ENCODE measurements around the gene HBP1. TPM values are rescaled to one million over a fixed set of nuclear protein-coding genes. Genes with fewer than 3 reads are reported as not detected.
A peak's percentile ranks its signal among the peaks of the same experiment; 100 is the strongest.

The HBP1 gene
- 40.0 and 51.7 TPM in 2 replicates for total RNA-seq

- Histone ChIP-seq H3K27me3 (ENCODE audit: control insufficient read depth, insufficient read depth, low read length) (no peaks in the 10 kb centered on the region), H3K36me3 (ENCODE audit: control insufficient read depth, insufficient read depth, low read length) (no peaks in the 10 kb centered on the region), H3K4me3 (ENCODE audit: low read depth, low read length) (peak within 1 kb of the TSS; percentile 97)
- peak; percentile 99 for DNase-seq (ENCODE audit: low read depth)
- TF ChIP-seq CTCF (IDR thresholded peaks at IDR 0.05; ENCODE audit: insufficient read depth, low read length, poor library complexity, severe bottlenecking) = no peak
These were observed at the start of gene HBP1 for GRCh38 chr7:107168233-107169119. Gene HBP1 (plus strand): TSS chr7:107169003. CDS start chr7:107179894, 10,891 bp downstream.

- H3K27me3 ChIP-seq (ENCODE audit: control insufficient read depth, insufficient read depth, low read length) = no peaks in the 10 kb centered on the region
- no peak overlapping the region for H3K4me3 ChIP-seq (ENCODE audit: low read depth, low read length)
- H3K36me3 ChIP-seq (ENCODE audit: control insufficient read depth, insufficient read depth, low read length) = no peaks in the 10 kb centered on the region
- no peak for TF ChIP-seq CTCF (IDR thresholded peaks at IDR 0.05; ENCODE audit: insufficient read depth, low read length, poor library complexity, severe bottlenecking)
- DNase-seq (ENCODE audit: low read depth) = no peak
These were observed 49.3 kb upstream of the HBP1 start for GRCh38 chr7:107119376-107120105.

- H3K4me3 ChIP-seq (ENCODE audit: low read depth, low read length) = no peak overlapping the region
- H3K27me3 ChIP-seq (ENCODE audit: control insufficient read depth, insufficient read depth, low read length) = no peaks in the 10 kb centered on the region
- no peaks in the 10 kb centered on the region for H3K36me3 ChIP-seq (ENCODE audit: control insufficient read depth, insufficient read depth, low read length)
- TF ChIP-seq CTCF (IDR thresholded peaks at IDR 0.05; ENCODE audit: insufficient read depth, low read length, poor library complexity, severe bottlenecking) = no peak
- no peak for DNase-seq (ENCODE audit: low read depth)
These were observed 46.3 kb upstream of the HBP1 start for GRCh38 chr7:107122486-107122911.

GRCh38 chr7:107123392-107123791, 45.4 kb upstream of the HBP1 start:
- Histone ChIP-seq H3K4me3 (ENCODE audit: low read depth, low read length) (no peak overlapping the region), H3K36me3 (ENCODE audit: control insufficient read depth, insufficient read depth, low read length) (no peaks in the 10 kb centered on the region), H3K27me3 (ENCODE audit: control insufficient read depth, insufficient read depth, low read length) (no peaks in the 10 kb centered on the region)
- TF ChIP-seq CTCF (IDR thresholded peaks at IDR 0.05; ENCODE audit: insufficient read depth, low read length, poor library complexity, severe bottlenecking) = no peak
- DNase-seq (ENCODE audit: low read depth) = no peak

- no peak for DNase-seq (ENCODE audit: low read depth)
- no peaks in the 10 kb centered on the region for H3K27me3 ChIP-seq (ENCODE audit: control insufficient read depth, insufficient read depth, low read length)
- no peak overlapping the region for H3K4me3 ChIP-seq (ENCODE audit: low read depth, low read length)
- no peak for TF ChIP-seq CTCF (IDR thresholded peaks at IDR 0.05; ENCODE audit: insufficient read depth, low read length, poor library complexity, severe bottlenecking)
- no peaks in the 10 kb centered on the region for H3K36me3 ChIP-seq (ENCODE audit: control insufficient read depth, insufficient read depth, low read length)
These were observed 43.3 kb upstream of the HBP1 start for GRCh38 chr7:107125475-107125874.

Measured in kidney epithelial cell (primary cell).